HEK293T (cell line): ENCODE measurements around the gene TSC2.

Experiments
- CTCF ChIA-PET: fragments of 350-600 bp; formaldehyde crosslinking; extraction: SDS; loops from one replicate; lab custom pipeline; 2021; ENCODE audit warnings: antibody characterized with exemption, inconsistent platforms; lab: Yijun Ruan, JAX
- POLR2A ChIA-PET: fragments of 350-600 bp; formaldehyde crosslinking; extraction: SDS; loops from one replicate; lab custom pipeline; 2020; ENCODE audit warnings: antibody characterized with exemption, inconsistent platforms; lab: Yijun Ruan, JAX
- DNase-seq: peaks from one replicate; pipeline ENCODE4 v3.0.0; 2012; ENCODE audit warnings: mixed read lengths; ENCODE audit errors: extremely low spot score
- ARNT ChIP-seq: fragments of 450-650 bp; IDR thresholded peaks from 2 replicates; pipeline ENCODE4 v1.6.1; 2017; ENCODE audit warnings: mild to moderate bottlenecking
- BHLHE40 ChIP-seq: fragments of 450-650 bp; IDR thresholded peaks from 2 replicates; pipeline ENCODE4 v1.6.1; 2016; ENCODE audit warnings: mild to moderate bottlenecking, moderate library complexity, borderline replicate concordance
- CTBP1 ChIP-seq: fragments of 450-650 bp; IDR thresholded peaks from 2 replicates; pipeline ENCODE4 v1.6.1; 2016; ENCODE audit warnings: borderline replicate concordance
- ELF4 ChIP-seq: fragments of 450-650 bp; IDR thresholded peaks from 2 replicates; pipeline ENCODE4 v1.6.1; 2017; ENCODE audit warnings: antibody characterized with exemption
- FOXA1 ChIP-seq: fragments of 450-650 bp; IDR thresholded peaks from 2 replicates; pipeline ENCODE4 v1.6.1; 2016; ENCODE audit warnings: mild to moderate bottlenecking
- FOXK2 ChIP-seq: fragments of 450-650 bp; IDR thresholded peaks from 2 replicates; pipeline ENCODE4 v1.6.1; 2016; ENCODE audit warnings: mild to moderate bottlenecking
- FOXM1 ChIP-seq: fragments of 450-650 bp; IDR thresholded peaks from 2 replicates; pipeline ENCODE4 v1.6.1; 2017; ENCODE audit warnings: mild to moderate bottlenecking, borderline replicate concordance
- HDGF ChIP-seq: fragments of 450-650 bp; IDR thresholded peaks from 2 replicates; pipeline ENCODE4 v1.6.1; 2017; ENCODE audit warnings: antibody characterized with exemption, borderline replicate concordance
- L3MBTL2 ChIP-seq: fragments of 450-650 bp; conservative IDR thresholded peaks from 2 replicates; pipeline ENCODE4 v1.6.1; 2016; ENCODE audit warnings: mild to moderate bottlenecking
- LEF1 ChIP-seq: fragments of 450-650 bp; IDR thresholded peaks from 2 replicates; pipeline ENCODE4 v1.6.1; 2017; ENCODE audit warnings: mild to moderate bottlenecking, borderline replicate concordance
- NFRKB ChIP-seq: fragments of 450-650 bp; IDR thresholded peaks from 2 replicates; pipeline ENCODE4 v1.6.1; 2016; ENCODE audit warnings: mild to moderate bottlenecking, moderate library complexity
- PKNOX1 ChIP-seq: fragments of 450-650 bp; IDR thresholded peaks from 2 replicates; pipeline ENCODE4 v1.6.1; 2016
- SP1 ChIP-seq: fragments of 450-650 bp; IDR thresholded peaks from 2 replicates; pipeline ENCODE4 v1.6.1; 2017
- SUZ12 ChIP-seq: fragments of 450-650 bp; IDR thresholded peaks from 2 replicates; pipeline ENCODE4 v1.6.1; 2016; ENCODE audit warnings: mild to moderate bottlenecking
- TARDBP ChIP-seq: fragments of 450-650 bp; IDR thresholded peaks from 2 replicates; pipeline ENCODE4 v1.6.1; 2016
- ZNF384 ChIP-seq: fragments of 450-650 bp; IDR thresholded peaks from 2 replicates; pipeline ENCODE4 v1.6.1; 2016

TSC2 gene

DNA sequence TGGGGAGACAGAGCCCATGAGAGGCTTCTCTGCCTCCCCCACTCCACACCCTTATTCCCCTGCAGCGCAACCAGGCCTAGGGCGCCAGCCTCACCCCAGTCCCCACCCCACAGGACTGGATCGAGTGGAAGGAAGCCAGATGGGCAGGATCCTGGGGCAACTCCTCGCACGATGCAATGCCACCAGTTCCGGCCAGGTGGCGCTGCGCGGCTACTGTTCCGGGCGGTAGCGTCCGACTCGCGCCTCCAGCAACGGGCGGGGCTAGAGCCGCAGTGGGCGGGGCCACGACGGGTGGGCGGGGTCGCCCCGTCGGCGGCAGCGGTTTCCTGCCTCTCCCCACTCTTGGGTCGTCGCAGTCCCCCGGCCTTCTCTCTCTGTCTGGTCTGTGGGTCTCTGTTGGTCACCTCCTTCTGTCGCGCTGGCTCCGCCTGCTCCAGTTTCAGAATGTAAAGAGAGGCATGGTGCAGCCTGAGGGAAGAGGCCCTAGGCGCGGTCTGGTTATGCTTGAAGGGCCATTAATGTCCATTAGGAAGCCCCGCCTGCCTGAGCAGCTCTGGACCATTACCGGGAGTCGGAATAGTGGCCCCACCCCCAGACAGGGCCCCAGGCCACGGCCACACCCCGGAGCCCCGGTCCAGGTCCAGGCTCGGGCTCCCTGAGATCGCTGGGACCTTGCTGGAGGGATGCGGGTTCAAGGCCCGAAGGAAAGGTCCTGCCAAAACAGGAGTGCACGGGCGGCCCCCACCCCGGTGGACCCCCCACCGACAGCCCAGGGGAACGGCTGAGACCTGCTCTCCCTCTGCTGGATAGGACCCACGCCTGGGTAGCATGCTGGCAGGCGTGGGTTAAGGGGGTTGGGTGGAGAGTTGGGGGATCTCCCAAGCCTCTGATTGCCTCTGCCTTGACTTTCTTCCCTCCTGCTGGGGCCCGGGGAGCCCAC is 24.4 kb upstream of the TSC2 start:
- CTCF ChIA-PET = interaction anchor here (0.5 to 1.5 kb wide), 12 partner anchors 19 to 215 kb away, joined by 3 to 13 read pairs (median 3); no protein-coding TSS in a partner anchor
- 0 out of 2 replicates have a peak, but pooled peaks have one; percentile 19 for TF ChIP-seq ARNT
- no peak for TF ChIP-seq PKNOX1
- no peak for TF ChIP-seq FOXM1
- 0 out of 2 replicates have a peak, but pooled peaks have one; percentile 56 for TF ChIP-seq HDGF
- TF ChIP-seq L3MBTL2 = no peak
- no peak for TF ChIP-seq SUZ12
- peak; percentile 99 for DNase-seq

GRCh38 chr16:2024032-2024420 is 23.8 kb upstream of the TSC2 start:
- POLR2A ChIA-PET = interaction anchor here (1.4 to 1.7 kb wide), 4 partner anchors 23 to 131 kb away, joined by 3 to 8 read pairs (median 6); partner anchors contain the start of genes NTHL1, RPS2, TRAF7 and TSC2
- DNase-seq = no peak
- TF ChIP-seq FOXA1 (no peak), BHLHE40 (no peak), NFRKB (no peak), ZNF384 (no peak), SP1 (no peak), HDGF (no peak), SUZ12 (no peak), ARNT (no peak), FOXM1 (no peak)
- CTCF ChIA-PET = interaction anchor here (0.5 to 1.0 kb wide), 4 partner anchors 35 to 123 kb away, joined by 3 read pairs; no protein-coding TSS in a partner anchor

More for the DNA sequence above, 24.4 kb upstream of the TSC2 start:
- POLR2A ChIA-PET = interaction anchor here (0.6 to 1.7 kb wide), 8 partner anchors 13 to 132 kb away, joined by 3 to 8 read pairs (median 4); partner anchors contain the start of genes NTHL1, RPS2, TRAF7 and TSC2

DNA sequence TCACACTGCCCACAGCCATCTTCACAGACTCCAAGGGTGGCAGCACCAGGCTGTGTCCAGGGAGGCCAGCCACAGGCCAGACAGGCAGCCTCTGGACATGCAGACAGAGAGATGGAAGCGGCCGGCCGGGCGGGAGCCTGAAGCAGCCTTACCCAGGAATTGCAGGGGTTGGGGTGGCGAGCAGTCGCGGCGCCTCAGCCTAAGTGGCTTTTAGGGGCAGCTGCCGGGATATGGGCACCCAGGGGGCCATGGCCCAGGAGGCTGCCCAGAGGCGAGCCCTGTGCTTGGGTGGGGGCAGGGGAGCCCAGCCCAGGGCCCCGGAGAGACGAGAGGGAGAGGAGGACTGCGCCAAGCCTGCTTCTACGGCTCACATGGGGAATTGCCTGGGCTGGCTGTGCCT is 22.5 kb upstream of the TSC2 start:
- POLR2A ChIA-PET = interaction anchor here (3.4 kb wide), 1 partner anchor 61 kb away, joined by 15 read pairs; the partner anchor contains the start of gene RPS2
- no peak for TF ChIP-seq HDGF
- no peak for TF ChIP-seq BHLHE40
- no peak for TF ChIP-seq SUZ12
- TF ChIP-seq LEF1 = no peak
- no peak for TF ChIP-seq L3MBTL2
- TF ChIP-seq SP1 = no peak
- no peak for TF ChIP-seq ZNF384
- TF ChIP-seq CTBP1 = no peak
- no peak for TF ChIP-seq FOXM1
- no peak for TF ChIP-seq ARNT
- CTCF ChIA-PET = no interaction called here
- no peak for DNase-seq

DNA sequence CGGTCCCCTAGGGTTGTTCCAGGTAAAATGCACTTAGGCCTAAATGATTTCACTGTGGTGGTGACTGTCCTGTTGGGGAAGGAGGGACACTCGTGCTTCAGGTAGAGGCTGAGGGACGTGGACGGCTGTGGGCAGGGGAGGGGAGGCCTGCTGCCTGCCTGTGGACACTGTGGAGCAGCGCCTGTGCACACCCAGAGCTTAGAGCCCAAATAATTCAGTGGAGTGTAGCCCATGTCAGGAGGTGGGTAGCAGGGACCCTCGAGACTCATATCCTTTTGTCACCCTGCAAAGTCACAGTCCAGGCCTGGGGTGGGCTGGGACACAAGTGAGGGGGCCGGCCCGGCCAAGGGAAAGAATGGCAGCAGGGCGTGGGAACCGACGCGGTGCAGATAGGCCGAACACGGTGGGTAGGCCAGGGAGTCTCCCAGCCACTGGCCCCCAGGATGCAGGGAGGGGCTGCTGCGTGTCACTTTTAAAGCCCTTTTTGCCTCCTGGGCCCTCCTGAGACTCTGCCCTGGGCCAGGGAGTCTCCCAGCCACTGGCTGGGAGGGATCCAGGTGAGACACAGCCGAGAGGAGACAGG is 21.8 kb upstream of the TSC2 start:
- POLR2A ChIA-PET = interaction anchor here (1.6 to 3.4 kb wide), 4 partner anchors 16 to 129 kb away, joined by 5 to 15 read pairs (median 8); partner anchors contain the start of genes RPS2 and TRAF7
- CTCF ChIA-PET = interaction anchor here (0.5 to 1.3 kb wide), 2 partner anchors 44 to 133 kb away, joined by 3 to 5 read pairs; no protein-coding TSS in a partner anchor
- TF ChIP-seq FOXK2 (no peak), L3MBTL2 (no peak), NFRKB (no peak), CTBP1 (no peak), FOXM1 (no peak), ELF4 (no peak), ARNT (no peak), SUZ12 (no peak), ZNF384 (no peak), BHLHE40 (no peak), FOXA1 (no peak), PKNOX1 (no peak)
- DNase-seq = no peak

GRCh38 chr16:2026461-2027023 is 21.2 kb upstream of the TSC2 start, which contains the start of gene NHERF2:
TSS of gene NHERF2 (plus strand) at chr16:2026902. CDS start at chr16:2027006, 104 bp downstream.
- no peak for TF ChIP-seq SP1
- no peak for TF ChIP-seq NFRKB
- TF ChIP-seq L3MBTL2 = no peak
- TF ChIP-seq BHLHE40 = no peak
- TF ChIP-seq FOXA1 = no peak
- TF ChIP-seq PKNOX1 = no peak
- no peak for TF ChIP-seq FOXK2
- no peak for TF ChIP-seq FOXM1
- no peak for TF ChIP-seq TARDBP
- no peak for TF ChIP-seq CTBP1
- TF ChIP-seq HDGF = no peak
- no peak for TF ChIP-seq SUZ12
- DNase-seq = peak; percentile 77
- CTCF ChIA-PET = interaction anchor here (0.5 to 1.3 kb wide), 2 partner anchors 44 to 132 kb away, joined by 3 to 5 read pairs; no protein-coding TSS in a partner anchor
- POLR2A ChIA-PET = interaction anchor here (1.2 to 3.4 kb wide), 5 partner anchors 15 to 129 kb away, joined by 3 to 15 read pairs (median 7); partner anchors contain the start of genes RPS2 and TRAF7
